ENCODE measurements around the gene EBF3.
A peak's percentile ranks its signal among the peaks of the same experiment; 100 is the strongest.

Gene EBF3

GRCh38 chr10:129958148-129958628 is 5.9 kb downstream of the EBF3 start:
- Mint-ChIP-seq H3K27ac (peak overlapping the region; percentile 62), H3K27me3 (ENCODE audit: low read depth) (peaks cover 75% of the 10 kb centered on the region), H3K4me3 (peak overlapping the region; percentile 37), H3K4me1 (ENCODE audit: low read depth) (peaks cover 11% of the 10 kb centered on the region), H3K36me3 (ENCODE audit: low read depth) (peaks cover 2% of the 10 kb centered on the region), H3K9me3 (no peaks in the 10 kb centered on the region)

- Mint-ChIP-seq H3K36me3 (ENCODE audit: low read depth) (no peaks in the 10 kb centered on the region), H3K27me3 (ENCODE audit: low read depth) (peaks cover 68% of the 10 kb centered on the region), H3K4me1 (ENCODE audit: low read depth) (peaks cover 9% of the 10 kb centered on the region), H3K4me3 (no peak overlapping the region), H3K9me3 (no peaks in the 10 kb centered on the region), H3K27ac (no peak overlapping the region)
These were observed 7.0 kb downstream of the EBF3 start for GRCh38 chr10:129956876-129957673.

GRCh38 chr10:129956286-129956670 is 7.8 kb downstream of the EBF3 start:
- no peak overlapping the region for H3K4me3 Mint-ChIP-seq
- H3K4me1 Mint-ChIP-seq (ENCODE audit: low read depth) = peaks cover 8% of the 10 kb centered on the region
- H3K27ac Mint-ChIP-seq = no peak overlapping the region
- no peaks in the 10 kb centered on the region for H3K9me3 Mint-ChIP-seq
- H3K27me3 Mint-ChIP-seq (ENCODE audit: low read depth) = peaks cover 61% of the 10 kb centered on the region
- no peaks in the 10 kb centered on the region for H3K36me3 Mint-ChIP-seq (ENCODE audit: low read depth)

GRCh38 chr10:129955601-129956285 is 8.3 kb downstream of the EBF3 start:
- Mint-ChIP-seq H3K27me3 (ENCODE audit: low read depth) (peaks cover 61% of the 10 kb centered on the region), H3K4me1 (ENCODE audit: low read depth) (peaks cover 8% of the 10 kb centered on the region), H3K27ac (no peak overlapping the region), H3K9me3 (no peaks in the 10 kb centered on the region), H3K4me3 (no peak overlapping the region), H3K36me3 (ENCODE audit: low read depth) (no peaks in the 10 kb centered on the region)

GRCh38 chr10:129954492-129955315 is 9.4 kb downstream of the EBF3 start:
- Mint-ChIP-seq H3K4me3 (no peak overlapping the region), H3K4me1 (ENCODE audit: low read depth) (peaks cover 3% of the 10 kb centered on the region), H3K27ac (no peak overlapping the region), H3K27me3 (ENCODE audit: low read depth) (peaks cover 59% of the 10 kb centered on the region), H3K9me3 (no peaks in the 10 kb centered on the region), H3K36me3 (ENCODE audit: low read depth) (no peaks in the 10 kb centered on the region)

DNA sequence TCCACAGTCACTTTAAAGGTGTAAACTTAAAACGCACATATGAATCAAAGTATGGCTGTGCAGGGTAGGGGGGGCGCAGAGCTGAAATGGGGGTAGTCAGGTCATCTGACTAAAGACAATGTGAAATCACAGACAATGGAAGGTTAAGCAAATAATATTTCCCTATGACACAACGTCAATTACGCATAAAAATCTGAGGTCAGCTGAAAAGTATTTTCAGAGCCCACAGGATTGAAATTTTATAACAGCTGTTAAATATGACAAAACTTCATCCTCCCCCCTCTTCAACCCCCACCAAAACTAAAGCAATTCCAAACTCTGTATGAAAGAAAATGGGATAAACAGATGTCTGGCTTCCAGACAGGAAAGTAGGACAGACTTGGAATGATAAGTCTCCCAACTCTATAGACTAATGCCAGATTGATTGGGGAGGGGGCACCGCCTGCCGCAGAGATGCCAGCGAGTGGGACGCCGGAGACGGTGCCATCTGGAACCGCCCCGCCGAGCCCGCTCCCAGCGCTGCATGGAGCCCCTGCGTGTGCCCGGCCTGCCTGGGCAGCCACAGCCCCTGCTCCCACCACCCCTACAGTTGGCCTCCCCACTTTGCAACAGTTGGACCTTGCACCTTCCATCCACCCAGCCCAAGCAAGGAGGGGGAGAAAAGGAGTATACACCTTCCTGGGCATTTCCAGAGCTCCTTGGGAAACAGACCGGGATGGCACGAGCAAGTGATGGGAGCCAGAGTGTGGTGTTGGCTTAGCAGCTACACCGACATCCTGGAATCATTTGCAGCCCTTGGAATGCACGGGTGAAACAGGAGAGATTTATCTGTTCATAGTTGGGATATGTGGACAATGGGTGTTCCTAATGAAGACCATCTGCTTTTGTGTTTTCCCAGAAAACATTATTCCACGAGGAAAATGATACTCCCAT is 10.7 kb downstream of the EBF3 start:
- Mint-ChIP-seq H3K4me3 (no peak overlapping the region), H3K27ac (no peak overlapping the region), H3K36me3 (ENCODE audit: low read depth) (no peaks in the 10 kb centered on the region), H3K4me1 (ENCODE audit: low read depth) (peaks cover 2% of the 10 kb centered on the region), H3K27me3 (ENCODE audit: low read depth) (peaks cover 57% of the 10 kb centered on the region), H3K9me3 (no peaks in the 10 kb centered on the region)

DNA sequence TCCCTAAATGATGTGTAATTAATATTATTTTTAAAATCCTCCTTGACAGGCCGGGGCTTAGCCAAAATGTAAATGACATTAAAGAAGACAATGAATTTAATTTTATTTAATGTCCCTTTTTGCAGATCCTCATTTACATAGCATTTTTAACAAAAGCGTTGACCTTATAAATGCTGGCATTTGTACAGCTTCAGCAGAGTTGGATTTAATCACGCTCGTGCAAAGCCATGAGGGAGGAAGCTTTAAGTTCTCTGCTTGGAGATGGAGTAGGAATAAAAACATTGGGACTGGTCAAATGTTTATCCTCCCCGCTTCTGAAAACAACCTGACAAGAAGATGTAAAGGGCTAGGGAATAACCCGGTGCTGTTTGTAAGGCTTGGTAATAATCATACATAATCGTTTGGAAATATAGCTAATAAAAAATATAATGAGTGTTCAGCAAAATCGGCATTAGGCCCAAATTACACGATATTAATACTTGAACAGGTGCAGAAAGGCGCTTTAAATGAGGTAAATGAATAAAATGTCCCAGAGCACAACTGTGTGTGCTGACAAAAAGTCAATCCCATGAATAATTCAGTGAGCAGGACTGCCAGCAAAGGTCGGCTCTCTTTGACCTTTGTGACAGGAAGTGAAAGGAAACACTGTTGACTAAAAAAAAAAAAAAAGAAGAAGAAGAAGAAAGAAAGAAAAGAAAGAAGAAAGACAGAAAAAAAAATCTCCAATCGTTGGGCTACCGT is 11.5 kb downstream of the EBF3 start:
- H3K4me1 Mint-ChIP-seq (ENCODE audit: low read depth) = no peaks in the 10 kb centered on the region
- H3K36me3 Mint-ChIP-seq (ENCODE audit: low read depth) = no peaks in the 10 kb centered on the region
- no peaks in the 10 kb centered on the region for H3K9me3 Mint-ChIP-seq
- H3K4me3 Mint-ChIP-seq = no peak overlapping the region
- H3K27ac Mint-ChIP-seq = no peak overlapping the region
- H3K27me3 Mint-ChIP-seq (ENCODE audit: low read depth) = peaks cover 50% of the 10 kb centered on the region

- peaks cover 44% of the 10 kb centered on the region for H3K27me3 Mint-ChIP-seq (ENCODE audit: low read depth)
- no peaks in the 10 kb centered on the region for H3K4me1 Mint-ChIP-seq (ENCODE audit: low read depth)
- H3K4me3 Mint-ChIP-seq = no peak overlapping the region
- no peaks in the 10 kb centered on the region for H3K9me3 Mint-ChIP-seq
- no peaks in the 10 kb centered on the region for H3K36me3 Mint-ChIP-seq (ENCODE audit: low read depth)
- no peak overlapping the region for H3K27ac Mint-ChIP-seq
These were observed 12.2 kb downstream of the EBF3 start for GRCh38 chr10:129951970-129952265.

DNA sequence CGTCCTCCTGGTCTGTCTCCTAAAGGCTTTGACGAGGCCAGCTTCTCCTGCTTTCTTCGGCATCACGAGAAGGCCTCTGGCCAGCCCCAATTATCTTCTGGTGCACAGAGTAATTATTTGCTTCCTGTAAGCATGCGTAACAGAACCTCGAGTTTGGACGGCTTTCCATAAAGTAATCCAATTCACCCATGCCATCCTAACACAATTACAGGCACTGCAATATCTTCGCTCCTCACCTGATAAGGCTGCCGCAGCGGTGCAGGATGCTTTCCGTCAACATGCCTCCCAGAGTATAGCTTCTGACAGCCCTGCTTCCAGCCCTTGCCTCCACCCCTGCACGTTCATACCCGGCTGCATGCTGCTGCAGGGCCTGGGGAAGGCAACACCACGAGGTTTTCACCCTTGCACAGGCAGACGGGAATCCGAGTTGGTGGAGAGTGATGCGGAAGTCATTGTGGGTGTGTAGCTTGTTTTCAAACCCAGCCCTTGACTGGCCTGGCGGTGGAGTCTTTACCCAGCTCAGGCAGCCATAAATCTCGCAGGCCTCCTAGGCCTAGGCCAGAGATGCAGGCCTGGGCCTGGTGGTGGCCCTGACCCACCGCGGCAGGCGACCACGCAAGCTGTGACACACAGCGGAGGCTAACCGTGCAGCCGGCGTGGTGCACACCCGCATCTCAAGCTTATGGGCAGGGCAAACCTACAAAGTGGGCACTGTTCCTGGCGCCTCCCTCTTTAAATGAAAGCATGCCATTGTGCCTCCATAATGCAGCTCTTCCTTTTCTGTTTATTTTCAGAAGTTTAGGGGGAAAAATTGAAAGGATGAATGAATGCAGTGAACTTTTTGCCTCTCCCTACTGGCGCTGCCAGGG is 12.7 kb downstream of the EBF3 start:
- Mint-ChIP-seq H3K4me1 (ENCODE audit: low read depth) (no peaks in the 10 kb centered on the region), H3K9me3 (no peaks in the 10 kb centered on the region), H3K4me3 (no peak overlapping the region), H3K27ac (no peak overlapping the region), H3K36me3 (ENCODE audit: low read depth) (no peaks in the 10 kb centered on the region), H3K27me3 (ENCODE audit: low read depth) (peaks cover 38% of the 10 kb centered on the region)

DNA sequence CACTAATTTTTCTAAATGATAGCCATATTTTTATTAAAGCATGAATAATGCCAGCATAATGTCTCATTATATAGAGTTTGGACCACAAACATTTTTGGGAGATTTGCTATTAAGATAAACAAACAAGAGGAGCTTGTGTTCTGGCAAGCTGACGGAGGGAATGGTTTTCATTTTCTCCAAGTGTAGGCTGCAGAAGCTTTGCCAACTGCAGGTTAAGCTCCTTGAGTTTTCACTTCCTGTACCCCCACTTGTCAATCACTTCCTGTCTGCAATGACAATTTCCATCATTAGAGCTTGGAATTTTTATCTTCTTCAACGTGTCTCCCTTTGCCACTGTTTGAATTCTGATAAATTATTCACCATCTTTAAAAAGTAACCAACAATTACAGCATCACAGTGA is 13.4 kb downstream of the EBF3 start:
- Mint-ChIP-seq H3K4me3 (no peak overlapping the region), H3K27me3 (ENCODE audit: low read depth) (peaks cover 33% of the 10 kb centered on the region), H3K4me1 (ENCODE audit: low read depth) (no peaks in the 10 kb centered on the region), H3K36me3 (ENCODE audit: low read depth) (no peaks in the 10 kb centered on the region), H3K27ac (no peak overlapping the region), H3K9me3 (no peaks in the 10 kb centered on the region)

DNA sequence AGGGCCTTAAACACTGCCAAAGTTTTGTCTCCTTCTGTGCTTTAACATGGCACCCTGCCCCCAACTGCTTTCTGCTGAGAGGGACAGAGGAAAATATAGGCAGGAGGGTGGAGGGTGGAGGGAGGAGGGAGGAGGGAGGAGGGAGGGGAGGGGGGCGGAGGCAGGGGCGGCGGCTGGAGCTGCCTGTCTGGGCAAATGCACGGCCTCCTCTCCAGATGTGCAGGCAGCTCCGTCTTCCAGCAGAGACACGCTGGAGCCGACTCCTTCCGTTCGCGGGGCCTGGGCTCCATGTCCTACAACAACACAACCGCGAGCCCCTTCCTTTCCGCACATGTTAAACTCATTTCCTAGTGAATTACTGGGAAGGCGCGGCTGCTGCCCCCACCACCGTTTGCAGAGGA is 14.2 kb downstream of the EBF3 start:
- Mint-ChIP-seq H3K4me3 (no peak overlapping the region), H3K36me3 (ENCODE audit: low read depth) (no peaks in the 10 kb centered on the region), H3K9me3 (no peaks in the 10 kb centered on the region), H3K4me1 (ENCODE audit: low read depth) (no peaks in the 10 kb centered on the region), H3K27me3 (ENCODE audit: low read depth) (peaks cover 25% of the 10 kb centered on the region), H3K27ac (no peak overlapping the region)

- H3K4me3 Mint-ChIP-seq = no peak overlapping the region
- H3K36me3 Mint-ChIP-seq (ENCODE audit: low read depth) = no peaks in the 10 kb centered on the region
- no peak overlapping the region for H3K27ac Mint-ChIP-seq
- H3K27me3 Mint-ChIP-seq (ENCODE audit: low read depth) = peaks cover 20% of the 10 kb centered on the region
- no peaks in the 10 kb centered on the region for H3K4me1 Mint-ChIP-seq (ENCODE audit: low read depth)
- no peaks in the 10 kb centered on the region for H3K9me3 Mint-ChIP-seq
These were observed 14.7 kb downstream of the EBF3 start for GRCh38 chr10:129949411-129949810.

DNA sequence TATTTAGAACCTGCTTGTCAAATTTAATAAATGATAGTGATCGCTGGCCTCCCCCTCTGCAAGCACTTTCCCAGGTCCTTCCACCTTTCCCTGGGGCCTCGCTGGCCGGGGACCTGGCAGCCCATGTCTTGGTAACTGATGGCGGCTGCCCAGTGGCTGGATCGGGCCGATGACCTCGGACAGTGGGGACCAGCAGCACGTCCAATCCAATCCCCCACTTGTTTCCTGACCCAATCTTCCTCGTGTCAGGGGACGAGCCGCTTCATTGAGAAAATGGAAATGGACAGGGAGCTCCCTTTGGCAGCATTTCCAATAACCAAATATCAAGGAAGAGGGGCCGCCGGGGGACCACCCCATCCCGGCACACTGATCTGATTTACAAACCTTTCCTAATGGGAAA is 17.2 kb downstream of the EBF3 start:
- H3K27ac Mint-ChIP-seq = no peak overlapping the region
- no peaks in the 10 kb centered on the region for H3K4me1 Mint-ChIP-seq (ENCODE audit: low read depth)
- H3K36me3 Mint-ChIP-seq (ENCODE audit: low read depth) = no peaks in the 10 kb centered on the region
- no peak overlapping the region for H3K4me3 Mint-ChIP-seq
- H3K27me3 Mint-ChIP-seq (ENCODE audit: low read depth) = peaks cover 14% of the 10 kb centered on the region
- no peaks in the 10 kb centered on the region for H3K9me3 Mint-ChIP-seq
